ENCODE results near the gene ERC1. TPM values are rescaled to one million over a fixed set of nuclear protein-coding genes. Genes with fewer than 3 reads are reported as not detected.

Gene ERC1
- polyA plus RNA-seq, 6 donors from 2014 or later: 6.9 to 26.2 (median 17.9) TPM

DNA sequence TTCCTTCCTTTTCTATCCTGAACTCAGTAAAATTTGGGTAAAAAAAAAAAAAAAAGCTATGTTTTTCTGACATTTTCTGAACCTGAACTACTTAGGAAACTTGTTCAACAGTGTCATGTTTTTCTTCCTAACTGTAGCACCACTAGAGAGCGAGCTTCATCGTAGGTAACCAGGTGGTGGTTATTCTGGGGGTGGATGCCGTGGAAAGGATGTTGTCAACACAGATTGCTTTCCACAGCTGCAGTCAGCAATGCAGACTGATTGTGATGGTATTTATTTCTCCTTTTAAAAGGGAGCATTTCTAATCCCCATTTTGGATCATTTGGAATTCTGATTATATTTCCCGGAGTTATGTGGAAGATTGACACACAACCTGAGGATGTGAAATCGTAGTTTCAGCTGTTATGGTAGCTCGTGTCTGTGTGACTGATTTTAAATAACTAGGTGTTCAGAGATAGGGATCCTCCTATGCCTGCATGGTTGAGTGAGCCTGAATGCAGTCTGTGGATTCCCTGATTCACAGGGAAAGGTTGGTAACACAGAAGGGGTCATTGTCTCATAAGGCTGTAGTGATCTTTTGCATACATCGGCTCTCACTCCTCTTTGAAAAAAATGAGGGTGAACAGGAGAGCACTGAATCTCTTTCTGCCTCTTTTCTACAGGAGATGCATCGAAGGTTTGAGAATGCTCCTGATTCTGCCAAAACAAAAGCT, 113.2 kb downstream of the ERC1 start:
- ATAC-seq (ENCODE audit: low read depth in 2 of 2): no peak
- H3K36me3 Mint-ChIP-seq: no peaks in the 10 kb centered on the region
- no peaks in the 10 kb centered on the region for H3K9me3 Mint-ChIP-seq
- no peak for DNase-seq
- H3K4me1 Mint-ChIP-seq: peaks cover 22 to 44% (median 37%) of the 10 kb centered on the region in 3 donors
- H3K27ac Mint-ChIP-seq: peak overlapping the region in 2 of 6 donors; percentile 11 to 40
- no peak overlapping the region for H3K4me3 Mint-ChIP-seq
- no peaks in the 10 kb centered on the region for H3K27me3 Mint-ChIP-seq

- Mint-ChIP-seq H3K9me3 (no peaks in the 10 kb centered on the region), H3K27me3 (no peaks in the 10 kb centered on the region), H3K36me3 (no peaks in the 10 kb centered on the region), H3K4me1 (peaks cover 15 to 23% (median 23%) of the 10 kb centered on the region in 3 donors), H3K27ac (peak overlapping the region in 2 of 6 donors; percentile 31 to 69), H3K4me3 (no peak overlapping the region)
- ATAC-seq (ENCODE audit: low read depth in 2 of 2) (no peak), DNase-seq (no peak)
Measured at GRCh38 chr12:1107669-1108068, 116.6 kb downstream of the ERC1 start.

DNA sequence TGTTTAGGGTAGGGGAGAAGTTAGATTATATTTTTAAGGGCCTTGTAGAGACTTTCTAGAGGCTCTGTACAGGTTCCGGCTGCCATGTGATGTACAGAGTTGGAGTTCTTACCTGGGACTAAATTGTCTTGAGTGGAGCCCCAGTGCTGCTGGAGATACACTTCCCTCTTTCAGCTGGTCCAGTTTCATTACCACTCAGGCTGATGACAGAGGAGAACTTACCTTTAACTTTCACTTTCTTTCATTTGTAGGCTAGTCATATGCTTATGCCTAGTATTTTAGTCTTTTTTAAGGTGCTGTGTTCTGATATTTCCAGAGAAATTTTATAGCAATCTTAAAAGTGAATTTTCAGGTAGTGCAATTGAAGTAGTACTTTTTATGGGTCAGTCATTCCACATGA, 117.3 kb downstream of the ERC1 start:
- Mint-ChIP-seq H3K27me3 (no peaks in the 10 kb centered on the region), H3K36me3 (no peaks in the 10 kb centered on the region), H3K4me1 (peaks cover 15 to 19% (median 18%) of the 10 kb centered on the region in 3 donors), H3K27ac (peak overlapping the region in 5 of 6 donors; percentile 31 to 96 (median 59)), H3K9me3 (no peaks in the 10 kb centered on the region), H3K4me3 (no peak overlapping the region)
- DNase-seq (peak; percentile 40), ATAC-seq (ENCODE audit: low read depth in 2 of 2) (peak; percentile 100)

- no peak for DNase-seq
- no peaks in the 10 kb centered on the region for H3K4me1 Mint-ChIP-seq
- no peaks in the 10 kb centered on the region for H3K27me3 Mint-ChIP-seq
- no peaks in the 10 kb centered on the region for H3K9me3 Mint-ChIP-seq
- H3K36me3 Mint-ChIP-seq: no peaks in the 10 kb centered on the region
- H3K27ac Mint-ChIP-seq: no peak overlapping the region
- no peak for ATAC-seq (ENCODE audit: low read depth in 2 of 2)
- H3K4me3 Mint-ChIP-seq: no peak overlapping the region
Measured at GRCh38 chr12:1115484-1116231, 124.6 kb downstream of the ERC1 start.

DNA sequence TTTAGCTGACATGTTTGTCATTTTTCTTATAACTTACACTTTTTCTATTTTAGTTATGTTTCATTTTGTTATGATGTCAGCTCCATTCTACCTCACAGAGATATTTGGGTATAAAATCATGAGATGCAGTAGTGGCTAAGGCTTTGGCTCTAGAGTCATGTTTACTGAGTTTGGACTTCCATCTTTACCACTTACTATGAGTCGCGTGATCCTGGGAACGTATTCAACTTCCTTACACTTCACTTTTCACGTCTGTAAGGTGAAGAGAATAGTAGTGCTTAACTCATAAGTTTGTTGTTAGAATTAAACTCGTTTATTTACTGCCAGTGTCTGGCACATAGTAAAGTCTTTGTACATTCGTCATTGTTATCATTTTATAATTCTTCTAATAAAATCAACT, 126.3 kb downstream of the ERC1 start:
- Mint-ChIP-seq H3K4me1 (no peaks in the 10 kb centered on the region), H3K27me3 (no peaks in the 10 kb centered on the region), H3K36me3 (no peaks in the 10 kb centered on the region), H3K27ac (no peak overlapping the region), H3K4me3 (no peak overlapping the region), H3K9me3 (no peaks in the 10 kb centered on the region)
- ATAC-seq (ENCODE audit: low read depth in 2 of 2) (no peak), DNase-seq (no peak)

DNA sequence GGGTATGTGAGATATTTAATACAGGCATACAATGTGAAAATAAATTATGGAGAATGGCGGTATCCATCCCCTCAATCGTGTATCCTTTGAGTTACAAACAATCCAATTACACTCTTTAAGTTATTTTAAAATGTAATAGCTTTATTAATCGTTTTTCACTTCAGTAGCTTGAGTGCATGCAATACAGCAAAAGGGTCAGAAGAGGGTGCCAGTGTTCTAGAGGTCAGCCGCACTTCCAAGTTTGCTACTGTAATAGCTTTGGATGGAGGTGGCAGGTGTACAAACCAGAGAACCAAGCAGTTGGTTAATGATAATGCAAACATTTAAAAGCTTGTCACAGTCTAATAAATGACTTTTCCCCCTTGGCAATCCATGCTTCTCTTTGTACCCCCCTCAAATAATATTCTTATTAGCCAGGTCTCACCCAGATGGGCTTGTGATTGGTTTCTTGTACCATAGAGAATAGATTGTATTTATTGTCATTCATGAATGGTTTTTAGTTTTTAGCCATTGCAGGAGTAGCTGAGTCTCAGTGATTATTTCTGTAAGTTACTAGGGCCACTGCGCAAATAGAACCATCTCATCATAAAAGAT, 127.0 kb downstream of the ERC1 start:
- Mint-ChIP-seq H3K36me3 (no peaks in the 10 kb centered on the region), H3K27ac (no peak overlapping the region), H3K9me3 (no peaks in the 10 kb centered on the region), H3K4me1 (peaks cover 0 to 7% (median 0%) of the 10 kb centered on the region in 3 donors), H3K27me3 (no peaks in the 10 kb centered on the region), H3K4me3 (no peak overlapping the region)
- DNase-seq (peak; percentile 54), ATAC-seq (ENCODE audit: low read depth in 2 of 2) (peak; percentile 47 to 60)

DNA sequence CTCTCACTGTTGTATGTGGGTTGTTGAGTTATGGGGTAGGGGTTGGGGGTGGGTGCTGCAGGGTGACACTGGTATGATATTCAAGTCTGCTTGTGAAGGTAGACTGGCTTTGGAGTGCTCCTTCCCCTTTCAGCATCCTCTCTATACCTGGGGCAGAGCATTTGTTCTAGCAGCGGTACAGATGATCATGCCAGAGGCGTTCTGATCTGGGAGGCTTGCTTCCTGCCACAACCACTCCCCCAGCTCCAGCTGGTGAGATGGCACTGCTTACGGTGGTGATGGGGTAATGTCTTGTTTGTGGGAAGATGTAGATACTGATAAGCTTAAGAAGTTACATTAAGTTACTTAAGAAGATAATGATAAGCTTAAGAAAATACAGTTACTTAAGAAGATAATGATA, 131.8 kb downstream of the ERC1 start:
- Mint-ChIP-seq H3K27ac (peak overlapping the region in 4 of 6 donors; percentile 18 to 38 (median 26)), H3K4me3 (no peak overlapping the region), H3K9me3 (no peaks in the 10 kb centered on the region), H3K4me1 (peaks cover 0 to 7% (median 0%) of the 10 kb centered on the region in 3 donors), H3K36me3 (no peaks in the 10 kb centered on the region), H3K27me3 (no peaks in the 10 kb centered on the region)
- ATAC-seq (ENCODE audit: low read depth in 2 of 2) (peak; percentile 18 to 33), DNase-seq (no peak)

GRCh38 chr12:1126091-1126490, 135.1 kb downstream of the ERC1 start:
- Mint-ChIP-seq H3K9me3 (no peaks in the 10 kb centered on the region), H3K27me3 (no peaks in the 10 kb centered on the region), H3K36me3 (peaks cover 0 to 3% of the 10 kb centered on the region in 2 donors), H3K27ac (peak overlapping the region in 1 of 6 donors; percentile 1), H3K4me3 (no peak overlapping the region), H3K4me1 (peaks cover 2 to 17% (median 12%) of the 10 kb centered on the region in 3 donors)
- no peak for DNase-seq
- ATAC-seq (ENCODE audit: low read depth in 2 of 2): no peak

- Mint-ChIP-seq H3K9me3 (no peaks in the 10 kb centered on the region), H3K36me3 (peaks cover 0 to 4% of the 10 kb centered on the region in 2 donors), H3K4me1 (peaks cover 4 to 17% (median 12%) of the 10 kb centered on the region in 3 donors), H3K27ac (no peak overlapping the region), H3K4me3 (no peak overlapping the region), H3K27me3 (no peaks in the 10 kb centered on the region)
- no peak for ATAC-seq (ENCODE audit: low read depth in 2 of 2)
- DNase-seq: no peak
Measured at GRCh38 chr12:1127021-1127420, 136.0 kb downstream of the ERC1 start.

- Mint-ChIP-seq H3K36me3 (peaks cover 0 to 4% of the 10 kb centered on the region in 2 donors), H3K27me3 (no peaks in the 10 kb centered on the region), H3K27ac (peak overlapping the region in 4 of 6 donors; percentile 14 to 78 (median 39)), H3K4me1 (peaks cover 4 to 12% (median 11%) of the 10 kb centered on the region in 3 donors), H3K4me3 (no peak overlapping the region), H3K9me3 (no peaks in the 10 kb centered on the region)
- peak in 1 of 2 donors; percentile 45 for ATAC-seq (ENCODE audit: low read depth in 2 of 2)
- no peak for DNase-seq
Measured at GRCh38 chr12:1130164-1130563, 139.1 kb downstream of the ERC1 start.

DNA sequence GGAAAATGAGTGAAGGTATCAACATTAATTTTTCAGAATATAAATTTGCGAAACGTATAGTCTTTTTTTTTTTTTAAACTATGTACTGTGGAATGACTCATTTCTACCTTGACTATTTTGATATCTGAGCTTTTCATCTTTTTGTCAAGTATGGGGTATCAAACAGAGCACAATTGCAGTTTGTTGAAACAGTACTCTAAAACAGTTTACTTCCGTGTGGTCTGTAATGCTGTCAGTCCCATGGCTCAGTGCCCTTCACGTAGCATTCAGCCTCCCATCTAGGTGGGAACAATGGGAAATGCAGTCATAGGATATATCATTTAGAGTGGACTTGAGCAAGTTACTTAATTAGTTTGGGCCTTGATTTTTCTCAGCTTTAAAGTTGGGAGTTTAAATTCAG, 139.5 kb downstream of the ERC1 start:
- H3K36me3 Mint-ChIP-seq: peaks cover 0 to 4% of the 10 kb centered on the region in 2 donors
- H3K27ac Mint-ChIP-seq: peak overlapping the region in 1 of 6 donors; percentile 35
- DNase-seq (no peak), ATAC-seq (ENCODE audit: low read depth in 2 of 2) (no peak)
- no peaks in the 10 kb centered on the region for H3K27me3 Mint-ChIP-seq
- no peaks in the 10 kb centered on the region for H3K9me3 Mint-ChIP-seq
- peaks cover 4 to 12% (median 11%) of the 10 kb centered on the region in 3 donors for H3K4me1 Mint-ChIP-seq
- H3K4me3 Mint-ChIP-seq: no peak overlapping the region

GRCh38 chr12:1131811-1132224, 140.8 kb downstream of the ERC1 start:
- no peak overlapping the region for H3K27ac Mint-ChIP-seq

GRCh38 chr12:1132311-1132710, 141.3 kb downstream of the ERC1 start:
- peaks cover 0 to 4% of the 10 kb centered on the region in 2 donors for H3K36me3 Mint-ChIP-seq
- no peak overlapping the region for H3K4me3 Mint-ChIP-seq
- DNase-seq (no peak), ATAC-seq (ENCODE audit: low read depth in 2 of 2) (no peak)
- H3K9me3 Mint-ChIP-seq: no peaks in the 10 kb centered on the region
- no peak overlapping the region for H3K27ac Mint-ChIP-seq
- H3K27me3 Mint-ChIP-seq: no peaks in the 10 kb centered on the region
- H3K4me1 Mint-ChIP-seq: peaks cover 4 to 12% (median 11%) of the 10 kb centered on the region in 3 donors

More at GRCh38 chr12:1131811-1132224, 140.8 kb downstream of the ERC1 start:
- Mint-ChIP-seq H3K9me3 (no peaks in the 10 kb centered on the region), H3K36me3 (peaks cover 0 to 4% of the 10 kb centered on the region in 2 donors), H3K4me3 (no peak overlapping the region), H3K27me3 (no peaks in the 10 kb centered on the region), H3K4me1 (peaks cover 4 to 12% (median 11%) of the 10 kb centered on the region in 3 donors)
- no peak for ATAC-seq (ENCODE audit: low read depth in 2 of 2)
- no peak for DNase-seq

Data from naive B cell (primary cell).